HFF-Myc (cell line): ENCODE data around the gene NDC1.

Experiments
- DNase-seq: peaks from one replicate; pipeline ENCODE4 v3.0.0-alpha.2; 2011; ENCODE audit warnings: low read depth; ENCODE audit errors: extremely low read depth
- H3K4me3 ChIP-seq: replicated peaks from 2 replicates; pipeline ENCODE4 v1.5.1; 2011; ENCODE audit warnings: low read depth, mild to moderate bottlenecking, control low read depth, low read length
- TF ChIP-seq, protein P1 (sequence below): IDR thresholded peaks from 2 replicates; pipeline ENCODE4 v1.5.1; 2012; ENCODE audit warnings: mild to moderate bottlenecking, low read depth, low read length, control low read depth; ENCODE audit errors: missing control alignments

The NDC1 gene

DNA sequence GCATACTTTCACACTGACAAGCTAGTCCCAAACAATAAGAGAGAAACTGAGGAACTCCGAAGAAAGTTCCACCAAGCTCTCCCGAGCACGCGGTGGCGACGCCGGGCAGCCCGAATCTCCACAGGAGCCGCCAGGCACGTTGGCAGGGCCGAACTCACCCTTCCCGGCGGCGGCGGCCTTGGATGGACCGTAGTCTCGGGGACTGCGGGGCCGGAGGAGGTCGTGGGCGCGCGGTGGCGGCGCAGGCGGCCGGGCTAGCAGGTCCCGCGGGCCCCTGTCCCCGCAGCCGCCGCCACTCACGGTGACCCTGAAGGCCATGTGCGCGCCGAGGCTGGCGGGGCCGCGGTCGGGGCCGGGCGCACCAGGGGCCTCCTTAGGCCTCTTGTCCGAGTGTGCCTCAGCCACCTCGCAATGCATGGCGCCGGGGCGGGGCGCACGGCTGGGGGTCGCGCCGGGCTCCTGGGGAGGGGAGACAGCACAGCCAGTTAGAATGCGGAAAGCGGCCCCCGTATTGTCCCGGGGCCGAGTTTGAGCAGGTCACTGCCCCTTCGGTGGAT is 100.4 kb downstream of the NDC1 start:
- DNase-seq: no peak
- TF ChIP-seq, protein P1, sequence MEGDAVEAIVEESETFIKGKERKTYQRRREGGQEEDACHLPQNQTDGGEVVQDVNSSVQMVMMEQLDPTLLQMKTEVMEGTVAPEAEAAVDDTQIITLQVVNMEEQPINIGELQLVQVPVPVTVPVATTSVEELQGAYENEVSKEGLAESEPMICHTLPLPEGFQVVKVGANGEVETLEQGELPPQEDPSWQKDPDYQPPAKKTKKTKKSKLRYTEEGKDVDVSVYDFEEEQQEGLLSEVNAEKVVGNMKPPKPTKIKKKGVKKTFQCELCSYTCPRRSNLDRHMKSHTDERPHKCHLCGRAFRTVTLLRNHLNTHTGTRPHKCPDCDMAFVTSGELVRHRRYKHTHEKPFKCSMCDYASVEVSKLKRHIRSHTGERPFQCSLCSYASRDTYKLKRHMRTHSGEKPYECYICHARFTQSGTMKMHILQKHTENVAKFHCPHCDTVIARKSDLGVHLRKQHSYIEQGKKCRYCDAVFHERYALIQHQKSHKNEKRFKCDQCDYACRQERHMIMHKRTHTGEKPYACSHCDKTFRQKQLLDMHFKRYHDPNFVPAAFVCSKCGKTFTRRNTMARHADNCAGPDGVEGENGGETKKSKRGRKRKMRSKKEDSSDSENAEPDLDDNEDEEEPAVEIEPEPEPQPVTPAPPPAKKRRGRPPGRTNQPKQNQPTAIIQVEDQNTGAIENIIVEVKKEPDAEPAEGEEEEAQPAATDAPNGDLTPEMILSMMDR: no peak
- peak overlapping the region; percentile 66 for H3K4me3 ChIP-seq

GRCh38 chr1:53736290-53736689 is 101.8 kb downstream of the NDC1 start:
- H3K4me3 ChIP-seq: 0 out of 2 replicates have a peak overlapping the region, but pooled peaks have one; percentile 11
- TF ChIP-seq, protein P1: no peak
- DNase-seq: no peak

DNA sequence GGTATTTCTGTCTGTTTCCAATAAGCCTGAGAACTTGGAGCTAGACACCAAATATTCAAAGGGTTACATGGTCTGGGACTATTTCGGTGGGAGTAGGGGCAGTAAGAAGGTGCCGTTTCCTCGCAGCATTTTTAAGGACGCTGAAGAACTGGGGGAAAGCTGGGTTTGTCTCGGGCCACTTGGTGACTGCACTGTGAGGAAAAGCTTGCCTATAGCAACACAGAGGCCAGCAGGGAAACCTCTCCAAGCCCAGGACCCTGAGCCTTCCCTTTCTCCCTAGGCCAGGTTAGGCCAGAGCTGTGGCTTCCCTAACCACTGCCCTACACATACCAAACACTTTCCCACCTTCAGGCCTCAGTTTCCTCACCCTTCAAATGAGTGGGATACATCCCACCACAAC is 102.4 kb downstream of the NDC1 start:
- H3K4me3 ChIP-seq: no peak overlapping the region
- no peak for DNase-seq
- TF ChIP-seq, protein P1: no peak

- H3K4me3 ChIP-seq: no peak overlapping the region; the same call in 1 of the 2 replicates
- no peak for DNase-seq
- TF ChIP-seq, protein P1: no peak
These were observed 102.8 kb downstream of the NDC1 start for GRCh38 chr1:53735261-53735660.

DNA sequence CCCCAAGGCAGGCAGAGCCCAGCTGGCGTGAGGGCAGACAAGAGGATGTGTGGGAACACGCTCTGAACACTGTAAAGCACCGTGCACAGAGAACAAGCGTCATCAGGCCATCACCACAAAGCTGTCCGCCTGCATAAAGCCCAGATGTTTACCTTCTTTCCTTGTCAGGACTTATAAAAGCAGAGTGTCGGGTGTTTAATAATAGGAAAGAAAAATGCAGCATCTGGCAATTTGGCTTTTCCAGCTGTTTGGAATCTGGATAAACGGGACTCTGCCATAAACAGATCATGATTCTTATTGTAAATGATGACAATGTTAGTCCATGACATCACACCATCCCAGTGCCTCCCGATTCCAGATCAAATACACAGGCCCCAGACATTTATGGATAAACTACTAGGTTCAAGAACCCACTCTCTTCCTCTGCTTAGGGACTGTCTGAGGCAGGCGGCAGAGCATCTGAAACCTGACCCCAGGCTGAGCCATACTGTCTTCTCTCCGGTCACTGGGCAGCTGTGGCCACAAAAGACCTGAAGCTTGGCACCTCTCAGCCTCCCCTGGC is 103.4 kb downstream of the NDC1 start:
- TF ChIP-seq, protein P1: no peak
- DNase-seq: peak; percentile 91
- peak overlapping the region; percentile 39 for H3K4me3 ChIP-seq

- peak; percentile 53 for DNase-seq
- peak overlapping the region; percentile 39 for H3K4me3 ChIP-seq
- TF ChIP-seq, protein P1: no peak
These were observed 104.0 kb downstream of the NDC1 start for GRCh38 chr1:53733975-53734649.
